ENCODE results near the gene NASP. TPM values are rescaled to one million over a fixed set of nuclear protein-coding genes. Genes with fewer than 3 reads are reported as not detected.
A peak's percentile ranks its signal among the peaks of the same experiment; 100 is the strongest.

Gene NASP
- total and polyA plus RNA-seq, 2 donors (not counting 3 experiments of a cell fraction or from before 2014, with no cell fraction given), result 101 to 149 TPM

DNA sequence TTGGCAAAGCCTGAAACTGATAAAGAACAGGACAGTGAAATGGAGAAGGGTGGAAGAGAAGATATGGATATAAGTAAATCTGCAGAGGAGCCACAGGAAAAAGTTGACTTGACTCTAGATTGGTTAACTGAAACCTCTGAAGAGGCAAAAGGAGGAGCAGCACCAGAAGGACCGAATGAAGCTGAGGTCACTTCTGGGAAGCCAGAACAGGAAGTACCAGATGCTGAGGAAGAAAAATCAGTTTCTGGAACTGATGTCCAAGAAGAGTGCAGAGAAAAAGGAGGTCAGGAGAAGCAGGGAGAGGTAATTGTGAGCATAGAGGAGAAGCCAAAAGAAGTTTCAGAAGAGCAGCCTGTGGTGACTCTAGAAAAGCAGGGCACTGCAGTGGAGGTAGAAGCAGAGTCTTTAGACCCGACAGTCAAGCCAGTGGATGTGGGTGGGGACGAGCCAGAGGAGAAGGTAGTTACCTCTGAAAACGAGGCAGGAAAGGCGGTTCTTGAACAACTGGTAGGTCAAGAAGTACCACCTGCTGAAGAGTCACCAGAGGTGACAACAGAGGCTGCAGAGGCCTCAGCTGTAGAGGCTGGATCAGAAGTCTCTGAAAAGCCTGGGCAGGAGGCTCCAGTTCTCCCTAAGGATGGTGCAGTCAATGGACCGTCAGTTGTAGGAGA, 23.7 kb downstream of the NASP start:
- no peak for TF ChIP-seq CTCF (IDR thresholded peaks at IDR 0.05; ENCODE audit: extremely low read depth in 1 of 2, insufficient read depth in 1 of 2, low read depth in 1 of 2, low read length in 2 of 2)
- no peak for TF ChIP-seq POLR2A (IDR thresholded peaks at IDR 0.05; ENCODE audit: low read depth, low read length)
- no peak for TF ChIP-seq FOS (IDR thresholded peaks at IDR 0.05; ENCODE audit: borderline replicate concordance, insufficient read depth, low read length)
- TF ChIP-seq JUN (IDR thresholded peaks at IDR 0.05; ENCODE audit: borderline replicate concordance, insufficient read depth, insufficient read length, low read depth), result no peak
- TF ChIP-seq EZH2 (IDR thresholded peaks at IDR 0.05; ENCODE audit: borderline replicate concordance, low read depth, low read length, severe bottlenecking), result no peak
- Histone ChIP-seq H3K4me2 (ENCODE audit: insufficient read depth, low read length) (no peak overlapping the region), H3K79me2 (ENCODE audit: control insufficient read depth, insufficient read depth, low read length) (peaks cover 9% of the 10 kb centered on the region), H3K9me1 (replicated peaks; ENCODE audit: control insufficient read depth, extremely low read depth, insufficient read depth, low read length) (no peaks in the 10 kb centered on the region), H4K20me1 (replicated peaks; ENCODE audit: control insufficient read depth, extremely low read depth, insufficient read depth, low read length) (no peaks in the 10 kb centered on the region), H3K4me3 (replicated peaks in 1 of 3; ENCODE audit: insufficient read depth in 1 of 3, low read depth in 1 of 3, low read length in 3 of 3) (no peak overlapping the region), H3K4me1 (ENCODE audit: control insufficient read depth, extremely low read depth, insufficient read depth, low read length) (peaks cover 28% of the 10 kb centered on the region), H3K27ac (ENCODE audit: insufficient read depth, low read depth, low read length) (no peak overlapping the region), H3K36me3 (ENCODE audit: control insufficient read depth in 2 of 2, extremely low read depth in 1 of 2, insufficient read depth in 2 of 2, low read length in 2 of 2) (peaks cover 2 to 6% of the 10 kb centered on the region in 2 experiments), H3K27me3 (ENCODE audit: control insufficient read depth in 2 of 2, insufficient read depth in 2 of 2, low read length in 2 of 2) (no peaks in the 10 kb centered on the region), H3K9me3 (replicated peaks; ENCODE audit: control insufficient read depth, insufficient read depth, low read length) (no peaks in the 10 kb centered on the region), H3K9ac (replicated peaks; ENCODE audit: extremely low read depth, insufficient read depth, low read length) (no peak overlapping the region), H2AFZ (ENCODE audit: low read depth, low read length) (no peak overlapping the region)
- intact Hi-C loops (cut with micrococcal nuclease), result loop anchor here (1.0 to 2.0 kb wide), 2 partner anchors 13 to 23 kb away; partner anchors contain the start of gene NASP
- BruUV-seq (replicated peaks), result TSS peak; percentile 46
- DNase-seq (ENCODE audit: low read depth, low spot score) (no peak), FAIRE-seq (peak; percentile 18)
- ChIA-PET POLR2A (interaction anchor here (1.4 kb wide), 1 partner anchor 23 kb away, joined by 7 read pairs; no protein-coding TSS in a partner anchor), CTCF (interaction anchor here (0.9 to 1.2 kb wide), 2 partner anchors 79 to 95 kb away, joined by 3 read pairs; partner anchors contain the start of gene GPBP1L1)
- dilution Hi-C loops (cut with MboI; ENCODE audit: extremely low pct_ligation_motif_present, low sequenced_read_pairs), result no loop called here

Data from endothelial cell of umbilical vein (primary cell).